ENCODE data around the gene ERCC5. TPM values are rescaled to one million over a fixed set of nuclear protein-coding genes. Genes with fewer than 3 reads are reported as not detected.

Gene ERCC5
- total RNA-seq, 1 donor from 2014 or later: 39.4 TPM

DNA sequence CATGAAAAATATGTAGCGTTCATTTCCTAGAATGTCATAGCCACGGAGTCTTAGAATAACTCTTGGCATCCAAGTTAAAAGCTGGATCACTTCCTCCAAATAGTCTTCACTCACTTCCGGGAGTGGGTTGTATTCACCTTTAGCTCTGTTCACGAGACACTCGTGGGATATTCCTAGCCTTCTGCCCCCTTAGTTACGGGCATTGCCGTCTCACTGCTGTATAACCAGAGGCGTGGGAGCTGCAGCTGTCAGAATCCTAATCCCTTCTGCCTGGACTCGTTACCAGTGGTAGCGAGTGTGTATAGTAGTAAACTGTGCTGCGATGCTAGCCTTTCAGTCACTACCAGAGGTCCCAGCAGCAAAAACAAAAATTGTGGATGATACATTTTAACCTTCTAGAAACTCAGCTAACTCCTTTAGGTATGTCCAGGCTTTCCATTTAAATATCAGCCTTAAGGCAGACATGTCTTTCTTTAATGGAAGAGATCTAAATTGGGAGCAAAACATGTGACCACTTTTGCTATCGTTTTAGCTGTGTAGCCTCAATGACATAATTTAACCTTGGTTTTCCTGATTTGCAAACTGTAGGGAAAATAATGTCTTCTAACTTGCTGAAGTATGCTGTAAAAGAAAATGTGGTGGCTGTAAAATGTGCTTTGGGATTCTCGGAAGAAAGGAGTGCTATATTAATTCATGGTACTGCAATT, 34.1 kb downstream of the ERCC5 start:
- Mint-ChIP-seq H3K27ac (no peak overlapping the region), H3K9me3 (no peaks in the 10 kb centered on the region), H3K4me3 (no peak overlapping the region), H3K36me3 (ENCODE audit: low read depth) (peaks cover 18% of the 10 kb centered on the region), H3K4me1 (peaks cover 2% of the 10 kb centered on the region), H3K27me3 (no peaks in the 10 kb centered on the region)
- intact Hi-C loops (cut with micrococcal nuclease): loop anchor here (10.0 kb wide), 1 partner anchor 485 kb away; no protein-coding TSS in a partner anchor
- DNase-seq: no peak

DNA sequence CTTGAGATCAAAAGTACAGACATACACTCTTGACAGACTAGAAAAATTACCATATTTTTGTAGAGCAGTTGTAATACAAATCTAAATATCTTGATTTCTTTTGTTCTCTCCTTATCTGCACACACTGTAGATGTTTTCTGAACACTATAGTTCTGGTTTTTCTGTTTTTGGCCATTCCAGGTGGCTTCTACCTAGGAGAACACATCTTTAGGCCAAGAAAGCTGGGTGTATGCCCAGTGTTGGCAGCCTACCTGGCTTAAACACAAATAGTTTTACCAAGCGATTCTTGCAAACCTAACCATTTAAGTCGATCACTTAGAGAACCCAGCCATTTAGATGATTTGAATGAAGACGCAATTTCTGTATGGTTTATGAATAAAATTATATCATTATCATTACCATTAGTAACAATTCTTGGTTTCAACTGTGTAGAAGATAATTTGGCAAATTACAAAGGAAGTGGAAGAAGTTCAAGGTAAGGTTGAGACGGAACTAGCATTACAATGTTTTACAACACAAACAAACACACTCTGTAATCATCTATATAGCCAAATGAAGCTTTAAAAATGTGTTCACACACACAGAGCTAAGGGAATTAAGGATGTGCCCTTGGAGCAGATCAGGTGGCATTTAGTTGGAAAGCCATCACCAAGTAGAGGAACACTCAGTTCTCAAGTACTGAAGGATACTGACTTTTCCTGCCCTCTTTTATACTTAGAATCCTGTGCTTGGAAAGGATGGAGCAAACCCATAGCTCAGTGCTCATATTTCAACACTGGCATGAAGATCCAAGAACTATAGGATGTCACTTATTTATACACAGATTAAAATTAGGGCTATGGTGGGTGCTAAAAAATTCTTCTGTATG, 36.2 kb downstream of the ERCC5 start:
- no peak overlapping the region for H3K27ac Mint-ChIP-seq
- intact Hi-C loops (cut with micrococcal nuclease): no loop called here
- H3K27me3 Mint-ChIP-seq: no peaks in the 10 kb centered on the region
- no peaks in the 10 kb centered on the region for H3K4me1 Mint-ChIP-seq
- H3K36me3 Mint-ChIP-seq (ENCODE audit: low read depth): peaks cover under 1% of the 10 kb centered on the region
- H3K4me3 Mint-ChIP-seq: no peak overlapping the region
- no peak for DNase-seq
- no peaks in the 10 kb centered on the region for H3K9me3 Mint-ChIP-seq

GRCh38 chr13:102892503-102892902, 46.7 kb downstream of the ERCC5 start:
- no peaks in the 10 kb centered on the region for H3K9me3 Mint-ChIP-seq
- H3K27ac Mint-ChIP-seq: no peak overlapping the region
- DNase-seq: no peak
- H3K27me3 Mint-ChIP-seq: no peaks in the 10 kb centered on the region
- no peaks in the 10 kb centered on the region for H3K4me1 Mint-ChIP-seq
- intact Hi-C loops (cut with micrococcal nuclease): no loop called here
- H3K36me3 Mint-ChIP-seq (ENCODE audit: low read depth): no peaks in the 10 kb centered on the region
- no peak overlapping the region for H3K4me3 Mint-ChIP-seq

- no peaks in the 10 kb centered on the region for H3K9me3 Mint-ChIP-seq
- no peaks in the 10 kb centered on the region for H3K36me3 Mint-ChIP-seq (ENCODE audit: low read depth)
- H3K27me3 Mint-ChIP-seq: no peaks in the 10 kb centered on the region
- DNase-seq: no peak
- no peak overlapping the region for H3K4me3 Mint-ChIP-seq
- intact Hi-C loops (cut with micrococcal nuclease): no loop called here
- no peaks in the 10 kb centered on the region for H3K4me1 Mint-ChIP-seq
- H3K27ac Mint-ChIP-seq: no peak overlapping the region
Measured at GRCh38 chr13:102897371-102898138, 51.7 kb downstream of the ERCC5 start.

GRCh38 chr13:102900193-102900608, 54.4 kb downstream of the ERCC5 start:
- Mint-ChIP-seq H3K4me1 (no peaks in the 10 kb centered on the region), H3K36me3 (ENCODE audit: low read depth) (no peaks in the 10 kb centered on the region), H3K9me3 (no peaks in the 10 kb centered on the region), H3K27ac (no peak overlapping the region), H3K4me3 (no peak overlapping the region), H3K27me3 (peaks cover 2% of the 10 kb centered on the region)
- intact Hi-C loops (cut with micrococcal nuclease): no loop called here
- DNase-seq: no peak

GRCh38 chr13:102901056-102901455, 55.2 kb downstream of the ERCC5 start:
- no peaks in the 10 kb centered on the region for H3K9me3 Mint-ChIP-seq
- no peaks in the 10 kb centered on the region for H3K4me1 Mint-ChIP-seq
- peaks cover 4% of the 10 kb centered on the region for H3K27me3 Mint-ChIP-seq
- H3K27ac Mint-ChIP-seq: no peak overlapping the region
- no peak overlapping the region for H3K4me3 Mint-ChIP-seq
- intact Hi-C loops (cut with micrococcal nuclease): no loop called here
- no peak for DNase-seq
- H3K36me3 Mint-ChIP-seq (ENCODE audit: low read depth): no peaks in the 10 kb centered on the region

DNA sequence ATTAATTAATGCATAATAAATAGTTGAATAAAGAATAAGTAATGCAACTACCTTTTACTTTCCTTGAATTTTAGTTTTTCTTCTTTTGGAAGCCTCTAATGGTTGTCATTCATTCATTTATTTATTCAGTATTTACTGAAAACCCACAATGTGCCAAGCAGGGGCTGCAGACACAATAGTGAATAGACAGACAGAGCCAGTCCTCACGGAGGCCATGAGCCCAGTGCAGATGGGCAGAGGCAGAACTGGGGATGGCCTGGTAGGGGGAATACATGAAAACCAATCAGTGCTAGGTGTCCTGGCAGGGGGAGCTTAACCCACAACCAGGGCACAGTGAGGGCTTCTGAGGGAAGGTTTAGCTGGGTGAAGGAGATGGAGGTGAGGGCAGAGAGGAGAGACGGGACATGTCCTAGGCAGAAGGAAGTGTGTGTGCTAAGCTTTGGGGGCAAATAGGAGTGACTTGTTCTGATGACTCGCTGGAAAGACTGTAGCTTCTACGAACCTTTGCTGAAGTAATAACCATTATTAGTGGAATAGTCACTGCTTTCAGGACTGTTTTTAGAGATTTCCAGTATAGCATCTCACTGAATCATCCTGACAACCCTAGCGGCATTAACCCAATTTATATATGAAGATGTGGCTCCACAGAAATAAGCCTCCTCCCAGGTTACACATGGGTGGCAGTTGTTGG, 55.9 kb downstream of the ERCC5 start:
- no peak overlapping the region for H3K4me3 Mint-ChIP-seq
- H3K27ac Mint-ChIP-seq: no peak overlapping the region

DNA sequence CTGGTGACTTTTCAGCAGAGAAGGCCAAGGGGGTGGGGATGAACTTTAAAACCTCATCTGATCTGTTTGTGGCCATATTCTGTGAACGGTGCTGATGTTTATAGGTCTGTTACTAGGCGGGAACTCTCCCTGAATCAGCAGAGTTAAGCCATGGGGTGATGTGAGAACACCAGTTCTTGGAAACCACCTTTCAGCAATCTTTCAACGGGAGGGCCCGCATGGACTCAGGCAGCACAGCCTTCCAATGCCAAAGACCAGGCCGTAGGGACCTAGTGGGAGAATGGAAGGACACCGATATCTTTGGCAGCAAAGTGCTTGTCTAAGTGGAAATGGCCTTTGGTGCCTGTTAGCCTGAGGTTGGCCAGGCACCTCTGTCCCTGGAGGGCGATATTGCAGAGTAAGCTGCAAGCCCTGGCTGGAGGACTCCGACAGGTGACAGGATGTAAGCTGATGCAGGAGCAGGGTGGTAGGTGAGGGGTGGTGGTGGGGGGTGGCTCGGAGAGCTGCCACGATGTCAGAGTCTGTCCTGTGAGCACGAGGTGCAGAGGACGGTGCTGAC, 57.0 kb downstream of the ERCC5 start:
- Mint-ChIP-seq H3K27ac (no peak overlapping the region), H3K4me3 (no peak overlapping the region), H3K4me1 (no peaks in the 10 kb centered on the region), H3K9me3 (no peaks in the 10 kb centered on the region), H3K36me3 (ENCODE audit: low read depth) (no peaks in the 10 kb centered on the region), H3K27me3 (peaks cover 11% of the 10 kb centered on the region)
- no peak for DNase-seq
- intact Hi-C loops (cut with micrococcal nuclease): no loop called here

More for the DNA sequence above, 55.9 kb downstream of the ERCC5 start:
- H3K9me3 Mint-ChIP-seq: no peaks in the 10 kb centered on the region
- peaks cover 7% of the 10 kb centered on the region for H3K27me3 Mint-ChIP-seq
- H3K4me1 Mint-ChIP-seq: no peaks in the 10 kb centered on the region
- DNase-seq: no peak
- intact Hi-C loops (cut with micrococcal nuclease): no loop called here
- no peaks in the 10 kb centered on the region for H3K36me3 Mint-ChIP-seq (ENCODE audit: low read depth)

DNA sequence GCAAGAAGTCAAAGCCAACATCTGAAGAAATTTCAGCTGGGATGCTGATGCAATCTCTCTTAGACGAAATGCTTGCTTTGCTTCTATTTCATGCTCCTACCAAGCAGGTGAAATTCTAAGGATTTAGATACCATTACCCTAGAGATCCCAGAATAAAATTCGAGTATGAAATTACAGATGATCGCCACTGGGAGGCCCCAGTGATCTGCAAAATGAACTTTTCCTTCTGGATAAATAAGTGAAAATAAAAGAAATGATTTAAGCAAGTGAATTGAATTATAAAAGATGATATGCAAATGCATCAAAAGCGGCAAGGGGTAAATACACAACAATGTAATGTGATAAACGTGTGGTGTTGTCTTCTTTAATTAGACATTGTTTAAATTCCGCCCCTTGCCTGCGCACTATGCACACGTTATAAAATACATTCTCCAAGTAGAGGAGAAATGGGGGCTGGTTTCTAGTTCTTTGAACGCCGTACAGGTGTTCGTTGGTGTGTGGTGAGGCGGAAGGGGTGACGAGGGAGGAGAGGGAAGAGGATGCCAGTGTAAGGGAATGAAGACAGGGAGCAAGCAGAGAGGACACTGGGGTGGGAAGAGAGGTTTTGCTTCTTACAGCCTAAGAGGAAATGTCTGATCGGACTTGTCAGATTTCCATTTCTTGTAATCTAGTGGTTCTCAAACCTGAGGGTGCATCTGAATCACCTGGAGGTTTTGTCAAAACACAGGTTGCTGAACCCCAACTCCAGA, 58.0 kb downstream of the ERCC5 start:
- H3K27ac Mint-ChIP-seq: no peak overlapping the region
- H3K27me3 Mint-ChIP-seq: peaks cover 14% of the 10 kb centered on the region
- no peaks in the 10 kb centered on the region for H3K4me1 Mint-ChIP-seq
- no peak overlapping the region for H3K4me3 Mint-ChIP-seq
- no peaks in the 10 kb centered on the region for H3K36me3 Mint-ChIP-seq (ENCODE audit: low read depth)
- no peaks in the 10 kb centered on the region for H3K9me3 Mint-ChIP-seq
- intact Hi-C loops (cut with micrococcal nuclease): no loop called here
- DNase-seq: no peak

DNA sequence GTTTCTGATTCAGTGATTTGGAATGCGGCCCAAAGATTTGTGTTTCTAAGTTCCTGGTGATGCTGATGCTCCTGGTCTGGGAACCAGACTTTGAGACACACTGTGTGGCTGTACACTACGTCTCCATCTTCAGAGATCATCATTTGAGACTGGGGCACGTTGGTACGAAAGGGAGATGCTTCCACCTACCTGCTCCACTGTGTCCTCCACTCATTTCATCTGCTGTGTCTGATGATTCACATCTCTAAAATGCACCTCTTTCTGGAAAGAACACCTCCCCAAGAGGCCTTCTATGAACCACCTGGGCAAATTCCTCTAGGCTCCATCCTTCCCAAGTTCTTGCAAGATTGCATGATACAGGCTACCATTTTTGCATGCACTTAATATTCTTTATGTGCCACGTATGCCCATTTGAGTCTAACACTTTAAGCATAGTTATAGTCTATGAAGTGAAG, 58.6 kb downstream of the ERCC5 start:
- H3K27me3 Mint-ChIP-seq: peaks cover 14% of the 10 kb centered on the region
- H3K4me3 Mint-ChIP-seq: no peak overlapping the region
- H3K27ac Mint-ChIP-seq: no peak overlapping the region
- DNase-seq: no peak
- intact Hi-C loops (cut with micrococcal nuclease): no loop called here
- H3K36me3 Mint-ChIP-seq (ENCODE audit: low read depth): no peaks in the 10 kb centered on the region
- H3K4me1 Mint-ChIP-seq: no peaks in the 10 kb centered on the region
- H3K9me3 Mint-ChIP-seq: no peaks in the 10 kb centered on the region

DNA sequence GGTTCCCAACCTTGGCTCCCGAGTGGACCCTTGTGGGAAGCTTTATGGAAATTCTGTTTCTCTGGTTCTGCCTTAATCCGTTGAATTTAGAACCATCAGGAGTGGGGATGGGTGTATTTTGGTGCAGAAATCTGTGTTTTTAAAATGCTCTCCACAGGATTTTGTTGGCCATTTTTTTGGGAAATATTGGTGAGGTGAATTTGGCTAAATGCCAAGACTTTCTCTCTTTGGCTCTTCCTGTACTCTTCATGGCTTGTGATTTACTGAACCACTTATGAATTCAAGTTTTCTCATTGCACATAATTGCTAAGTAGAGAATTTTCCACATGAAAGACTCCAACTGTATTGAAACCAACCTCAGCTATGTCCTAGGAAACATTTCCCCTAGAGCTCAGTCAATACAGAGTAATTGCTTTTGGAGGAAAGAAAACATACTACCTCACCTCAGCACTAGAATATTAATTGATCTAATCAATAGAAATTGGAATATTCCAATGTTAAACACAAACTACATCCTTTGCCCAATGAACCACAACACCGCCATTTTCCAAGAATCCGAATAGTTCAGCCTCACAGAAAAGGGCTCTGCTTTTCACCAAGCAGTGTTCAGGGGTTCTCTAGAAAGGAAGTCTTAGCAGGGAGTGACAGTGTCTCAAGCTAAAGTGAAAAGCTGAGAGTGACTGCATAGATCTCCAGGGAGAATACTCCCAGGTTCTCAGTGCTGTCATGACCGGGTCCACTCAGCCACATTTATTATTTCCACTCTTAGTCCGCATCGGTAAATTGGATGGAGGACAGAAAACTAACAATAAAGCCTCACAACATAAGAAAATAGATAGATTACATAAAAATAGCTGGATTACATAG, 60.3 kb downstream of the ERCC5 start:
- no peak overlapping the region for H3K27ac Mint-ChIP-seq
- intact Hi-C loops (cut with micrococcal nuclease): no loop called here
- peaks cover 16% of the 10 kb centered on the region for H3K27me3 Mint-ChIP-seq
- no peak overlapping the region for H3K4me3 Mint-ChIP-seq
- H3K4me1 Mint-ChIP-seq: no peaks in the 10 kb centered on the region
- no peaks in the 10 kb centered on the region for H3K36me3 Mint-ChIP-seq (ENCODE audit: low read depth)
- no peaks in the 10 kb centered on the region for H3K9me3 Mint-ChIP-seq
- DNase-seq: no peak
